Measurements from ENCODE around the gene MACROD2. TPM values are rescaled to one million over a fixed set of nuclear protein-coding genes. Genes with fewer than 3 reads are reported as not detected.

Gene MACROD2
- total RNA-seq, 5 donors from 2014 or later (not counting 1 experiment from before 2014, with no cell fraction given) = 0.23 to 1.3 (median 0.51) TPM; not detected in 2

DNA sequence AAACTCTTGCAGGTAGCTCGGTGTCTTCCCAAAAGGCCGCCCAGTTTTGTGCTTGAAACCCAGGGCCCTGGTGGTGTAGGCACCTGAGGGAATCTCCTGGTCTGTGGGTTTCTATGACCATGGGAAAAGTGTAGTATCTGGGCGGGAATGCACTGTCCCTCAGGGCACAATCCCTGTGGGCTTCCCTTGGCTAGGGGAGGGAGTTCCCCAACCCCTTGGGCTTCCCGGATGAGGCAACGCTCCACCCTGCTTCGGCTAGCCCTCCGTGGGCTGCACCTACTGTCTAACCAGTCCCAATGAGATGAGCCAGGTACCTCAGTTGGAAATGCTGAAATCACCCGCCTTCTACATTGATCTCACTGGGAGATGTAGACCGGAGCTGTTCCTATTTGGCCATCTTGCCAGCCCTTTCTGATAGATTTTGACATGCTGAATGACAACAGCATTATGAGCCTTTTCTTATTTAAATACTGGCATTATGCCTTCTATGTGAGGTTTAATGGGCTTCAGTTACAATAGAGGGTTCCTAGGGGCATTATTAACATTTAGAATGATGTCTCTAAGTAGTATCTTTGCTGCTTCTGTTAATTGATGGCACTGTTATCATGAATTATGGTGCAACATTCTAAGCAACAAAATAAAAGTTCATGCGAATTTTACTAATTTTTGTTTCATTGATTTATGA lies 475.8 kb downstream of the MACROD2 start:
- POLR2A ChIA-PET = no interaction called here
- CTCF ChIA-PET = no interaction called here
- H3K4me1 Mint-ChIP-seq = no peaks in the 10 kb centered on the region
- Histone ChIP-seq H3K4me1 (ENCODE audit: control insufficient read depth in 1 of 2, extremely low read depth in 1 of 2, insufficient read depth in 2 of 2, low read length in 2 of 2) (no peaks in the 10 kb centered on the region), H3K27me3 (replicated peaks in 1 of 2; ENCODE audit: control insufficient read depth in 2 of 2, extremely low read depth in 1 of 2, insufficient read depth in 2 of 2, low read length in 1 of 2) (no peaks in the 10 kb centered on the region), H3K9me3 (no peaks in the 10 kb centered on the region), H3K4me3 (ENCODE audit: control insufficient read depth in 1 of 2, extremely low read depth in 1 of 2, low read length in 1 of 2) (no peak overlapping the region), H3K36me3 (ENCODE audit: control insufficient read depth in 2 of 2, extremely low read depth in 1 of 2, insufficient read depth in 1 of 2, low read length in 1 of 2) (no peaks in the 10 kb centered on the region), H3K27ac (ENCODE audit: low read length) (no peak overlapping the region)
- no peaks in the 10 kb centered on the region for H3K27me3 Mint-ChIP-seq
- H3K4me3 Mint-ChIP-seq = no peak overlapping the region
- ATAC-seq (replicated peaks in 1 of 4) (no peak), DNase-seq (no peak)
- 88% methylated on average over 8 of the region's 10 CpGs for WGBS (ENCODE audit: insufficient coverage)
- H3K36me3 Mint-ChIP-seq = no peaks in the 10 kb centered on the region
- H3K27ac Mint-ChIP-seq = no peak overlapping the region
- peaks cover 7 to 17% (median 15%) of the 10 kb centered on the region in 3 donors for H3K9me3 Mint-ChIP-seq

DNA sequence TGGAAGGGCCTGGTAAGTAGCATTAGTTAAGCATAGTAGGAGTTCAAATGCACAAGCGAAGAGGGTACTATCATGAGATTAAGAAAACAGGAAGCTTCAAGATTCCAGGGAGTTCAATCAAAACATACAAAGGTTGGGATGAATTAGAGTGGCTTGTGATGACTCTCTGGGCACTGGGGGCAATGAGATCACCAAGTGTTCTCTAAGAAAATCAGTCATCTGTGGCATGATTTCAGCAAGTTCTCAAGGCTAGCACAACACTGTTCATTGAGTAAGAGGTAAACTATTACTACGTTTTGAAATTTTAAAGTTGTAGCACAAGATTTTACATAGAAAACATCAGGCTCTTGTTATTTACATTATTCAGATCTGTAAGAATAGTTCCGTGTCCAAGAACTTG lies 481.8 kb downstream of the MACROD2 start:
- Histone ChIP-seq H3K36me3 (ENCODE audit: control insufficient read depth in 2 of 2, extremely low read depth in 1 of 2, insufficient read depth in 1 of 2, low read length in 1 of 2) (no peaks in the 10 kb centered on the region), H3K4me1 (ENCODE audit: control insufficient read depth in 1 of 2, extremely low read depth in 1 of 2, insufficient read depth in 2 of 2, low read length in 2 of 2) (no peaks in the 10 kb centered on the region), H3K4me3 (ENCODE audit: control insufficient read depth in 1 of 2, extremely low read depth in 1 of 2, low read length in 1 of 2) (no peak overlapping the region), H3K9me3 (no peaks in the 10 kb centered on the region), H3K27me3 (replicated peaks in 1 of 2; ENCODE audit: control insufficient read depth in 2 of 2, extremely low read depth in 1 of 2, insufficient read depth in 2 of 2, low read length in 1 of 2) (no peaks in the 10 kb centered on the region), H3K27ac (ENCODE audit: low read length) (no peak overlapping the region)
- WGBS (ENCODE audit: insufficient coverage) = 63% methylated on average over 1 of the region's 3 CpGs
- ChIA-PET CTCF (no interaction called here), POLR2A (no interaction called here)
- no peak overlapping the region for H3K27ac Mint-ChIP-seq
- no peaks in the 10 kb centered on the region for H3K36me3 Mint-ChIP-seq
- no peak for ATAC-seq (replicated peaks in 1 of 4)
- no peaks in the 10 kb centered on the region for H3K4me1 Mint-ChIP-seq
- DNase-seq = no peak
- H3K4me3 Mint-ChIP-seq = no peak overlapping the region
- no peaks in the 10 kb centered on the region for H3K27me3 Mint-ChIP-seq
- H3K9me3 Mint-ChIP-seq = peaks cover 2 to 11% (median 4%) of the 10 kb centered on the region in 3 donors

DNA sequence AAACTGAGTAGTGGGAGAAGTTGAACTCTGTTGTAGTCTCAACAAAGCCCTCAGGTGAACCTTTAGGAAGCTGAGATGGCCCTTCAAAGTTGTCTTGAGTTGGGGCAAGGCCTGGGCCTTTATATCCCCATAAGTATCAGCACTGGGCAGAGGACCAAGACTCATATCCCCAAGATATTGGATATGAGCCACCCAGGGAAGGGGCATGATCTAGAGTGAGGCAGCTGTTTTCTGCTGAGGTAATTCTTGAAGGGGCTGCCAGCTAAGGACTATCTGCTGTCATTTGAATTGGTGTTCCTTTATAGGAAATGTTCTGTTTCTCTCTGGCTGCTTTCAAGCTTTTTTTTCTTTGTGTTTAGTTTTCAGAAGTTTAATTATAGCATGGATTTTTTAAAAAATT lies 482.8 kb downstream of the MACROD2 start:
- DNase-seq = no peak
- Mint-ChIP-seq H3K4me1 (no peaks in the 10 kb centered on the region), H3K9me3 (peaks cover 4 to 11% (median 6%) of the 10 kb centered on the region in 3 donors), H3K4me3 (no peak overlapping the region), H3K27ac (no peak overlapping the region), H3K36me3 (no peaks in the 10 kb centered on the region), H3K27me3 (no peaks in the 10 kb centered on the region)
- no peaks in the 10 kb centered on the region for H3K4me1 ChIP-seq (ENCODE audit: control insufficient read depth in 1 of 2, extremely low read depth in 1 of 2, insufficient read depth in 2 of 2, low read length in 2 of 2)
- no peak overlapping the region for H3K4me3 ChIP-seq (ENCODE audit: control insufficient read depth in 1 of 2, extremely low read depth in 1 of 2, low read length in 1 of 2)
- no peaks in the 10 kb centered on the region for H3K9me3 ChIP-seq
- no peaks in the 10 kb centered on the region for H3K36me3 ChIP-seq (ENCODE audit: control insufficient read depth in 2 of 2, extremely low read depth in 1 of 2, insufficient read depth in 1 of 2, low read length in 1 of 2)
- no peaks in the 10 kb centered on the region for H3K27me3 ChIP-seq (replicated peaks in 1 of 2; ENCODE audit: control insufficient read depth in 2 of 2, extremely low read depth in 1 of 2, insufficient read depth in 2 of 2, low read length in 1 of 2)
- no peak overlapping the region for H3K27ac ChIP-seq (ENCODE audit: low read length)
- no peak for ATAC-seq (replicated peaks in 1 of 4)
- ChIA-PET POLR2A (no interaction called here), CTCF (no interaction called here)

DNA sequence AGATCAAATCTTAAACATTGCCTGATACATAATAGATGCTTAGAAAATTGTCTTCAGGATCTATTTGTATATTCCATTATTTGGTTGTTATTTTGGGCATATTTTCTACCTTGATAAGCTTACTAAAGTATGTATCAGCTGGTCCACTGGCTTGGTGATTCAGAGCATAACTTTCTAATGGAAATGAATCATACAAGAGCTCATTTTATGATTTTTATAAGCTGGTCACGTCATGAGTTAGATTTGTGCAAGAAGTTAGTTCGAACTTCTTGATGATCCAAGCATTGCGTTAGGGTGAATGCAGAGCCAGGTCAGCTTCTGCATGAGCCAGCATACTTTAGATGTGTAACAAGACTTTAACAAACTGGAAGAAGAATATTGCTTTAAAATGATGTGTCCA lies 486.5 kb downstream of the MACROD2 start:
- CTCF ChIA-PET = no interaction called here
- no peak overlapping the region for H3K4me3 ChIP-seq (ENCODE audit: control insufficient read depth in 1 of 2, extremely low read depth in 1 of 2, low read length in 1 of 2)
- H3K36me3 ChIP-seq (ENCODE audit: control insufficient read depth in 2 of 2, extremely low read depth in 1 of 2, insufficient read depth in 1 of 2, low read length in 1 of 2) = no peaks in the 10 kb centered on the region
- no peaks in the 10 kb centered on the region for H3K36me3 Mint-ChIP-seq
- no peaks in the 10 kb centered on the region for H3K9me3 ChIP-seq
- ATAC-seq (replicated peaks in 1 of 4) (no peak), DNase-seq (no peak)
- H3K27ac ChIP-seq (ENCODE audit: low read length) = no peak overlapping the region
- no peaks in the 10 kb centered on the region for H3K27me3 ChIP-seq (replicated peaks in 1 of 2; ENCODE audit: control insufficient read depth in 2 of 2, extremely low read depth in 1 of 2, insufficient read depth in 2 of 2, low read length in 1 of 2)
- H3K4me1 Mint-ChIP-seq = no peaks in the 10 kb centered on the region
- no peaks in the 10 kb centered on the region for H3K4me1 ChIP-seq (ENCODE audit: control insufficient read depth in 1 of 2, extremely low read depth in 1 of 2, insufficient read depth in 2 of 2, low read length in 2 of 2)
- no peak overlapping the region for H3K4me3 Mint-ChIP-seq
- POLR2A ChIA-PET = no interaction called here
- H3K27me3 Mint-ChIP-seq = no peaks in the 10 kb centered on the region
- H3K9me3 Mint-ChIP-seq = peaks cover 8 to 14% (median 12%) of the 10 kb centered on the region in 3 donors
- H3K27ac Mint-ChIP-seq = no peak overlapping the region
- WGBS (ENCODE audit: insufficient coverage) = 80% methylated on average over 3 of the region's 3 CpGs

DNA sequence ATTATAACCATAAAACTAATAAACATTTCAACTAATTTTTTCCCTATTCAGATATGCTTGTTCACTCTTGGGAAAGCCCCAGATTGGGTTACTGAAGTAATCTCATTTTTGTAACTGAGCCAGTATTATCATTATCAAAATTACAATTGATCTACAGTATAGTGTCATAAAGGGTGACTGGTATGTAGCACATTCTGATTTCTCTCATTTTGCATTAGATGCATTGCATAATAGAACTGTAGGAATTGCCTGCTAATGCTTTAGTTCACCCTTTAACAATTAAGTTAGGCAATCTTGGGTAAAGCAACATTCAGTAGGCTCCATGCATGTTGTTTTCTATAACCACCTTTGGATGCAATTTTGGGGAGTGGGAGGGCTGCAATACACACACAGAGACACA lies 492.9 kb downstream of the MACROD2 start:
- H3K36me3 ChIP-seq (ENCODE audit: control insufficient read depth in 2 of 2, extremely low read depth in 1 of 2, insufficient read depth in 1 of 2, low read length in 1 of 2) = no peaks in the 10 kb centered on the region
- no peak overlapping the region for H3K27ac Mint-ChIP-seq
- CTCF ChIA-PET = no interaction called here
- no peaks in the 10 kb centered on the region for H3K27me3 Mint-ChIP-seq
- no peak overlapping the region for H3K27ac ChIP-seq (ENCODE audit: low read length)
- POLR2A ChIA-PET = no interaction called here
- no peak overlapping the region for H3K4me3 Mint-ChIP-seq
- no peaks in the 10 kb centered on the region for H3K4me1 ChIP-seq (ENCODE audit: control insufficient read depth in 1 of 2, extremely low read depth in 1 of 2, insufficient read depth in 2 of 2, low read length in 2 of 2)
- peaks cover 8 to 20% (median 11%) of the 10 kb centered on the region in 3 donors for H3K9me3 Mint-ChIP-seq
- no peaks in the 10 kb centered on the region for H3K4me1 Mint-ChIP-seq
- no peaks in the 10 kb centered on the region for H3K27me3 ChIP-seq (replicated peaks in 1 of 2; ENCODE audit: control insufficient read depth in 2 of 2, extremely low read depth in 1 of 2, insufficient read depth in 2 of 2, low read length in 1 of 2)
- ATAC-seq (replicated peaks in 1 of 4) (no peak), DNase-seq (no peak)
- no peak overlapping the region for H3K4me3 ChIP-seq (ENCODE audit: control insufficient read depth in 1 of 2, extremely low read depth in 1 of 2, low read length in 1 of 2)
- H3K9me3 ChIP-seq = no peaks in the 10 kb centered on the region
- H3K36me3 Mint-ChIP-seq = no peaks in the 10 kb centered on the region

DNA sequence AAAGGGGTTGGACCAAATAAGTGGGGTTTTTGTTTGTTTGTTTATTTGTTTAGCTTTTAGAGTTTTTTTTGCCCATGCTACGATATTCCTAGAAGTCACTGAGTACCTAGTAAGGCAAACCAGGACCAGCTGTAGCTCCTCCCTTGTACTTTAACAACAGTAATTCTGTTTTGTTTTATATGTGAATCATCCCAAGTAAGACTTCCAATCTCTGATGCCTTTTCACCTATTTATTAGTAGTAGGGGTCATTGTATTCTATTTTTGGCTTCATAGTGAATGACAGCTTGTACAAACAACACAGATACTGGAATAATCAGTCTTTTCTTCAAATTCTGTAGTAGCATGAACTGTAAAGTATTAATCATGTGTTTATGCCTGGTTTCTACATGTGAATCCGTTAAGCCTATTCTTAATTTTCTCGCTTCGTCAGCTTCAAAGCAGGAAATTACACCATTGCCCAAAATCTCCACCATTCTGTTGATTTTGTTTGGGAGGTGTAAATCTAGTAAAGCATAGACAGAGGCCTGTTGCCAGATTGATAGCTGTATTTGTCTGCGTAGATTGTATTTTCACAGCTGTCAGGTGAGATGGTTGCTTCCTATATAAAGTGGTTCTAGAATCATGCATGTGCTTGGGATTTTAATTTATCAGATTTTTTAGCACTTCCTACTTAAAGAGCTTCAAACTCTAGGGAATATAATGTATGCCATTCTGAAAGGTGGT lies 493.6 kb downstream of the MACROD2 start:
- H3K27me3 Mint-ChIP-seq = no peaks in the 10 kb centered on the region
- H3K27me3 ChIP-seq (replicated peaks in 1 of 2; ENCODE audit: control insufficient read depth in 2 of 2, extremely low read depth in 1 of 2, insufficient read depth in 2 of 2, low read length in 1 of 2) = no peaks in the 10 kb centered on the region
- no CpG with 5 or more reads among the region's 5 CpGs for WGBS (ENCODE audit: insufficient coverage)
- DNase-seq (no peak), ATAC-seq (replicated peaks in 1 of 4) (no peak)
- CTCF ChIA-PET = interaction anchor here in 1 of 2 donors (0.6 kb wide), 1 partner anchor 1111 kb away, joined by 3 read pairs; no protein-coding TSS in a partner anchor
- H3K9me3 ChIP-seq = no peaks in the 10 kb centered on the region
- no peak overlapping the region for H3K27ac ChIP-seq (ENCODE audit: low read length)
- H3K9me3 Mint-ChIP-seq = peaks cover 8 to 20% (median 11%) of the 10 kb centered on the region in 3 donors
- POLR2A ChIA-PET = no interaction called here
- H3K4me1 ChIP-seq (ENCODE audit: control insufficient read depth in 1 of 2, extremely low read depth in 1 of 2, insufficient read depth in 2 of 2, low read length in 2 of 2) = no peaks in the 10 kb centered on the region
- H3K36me3 Mint-ChIP-seq = no peaks in the 10 kb centered on the region
- H3K4me1 Mint-ChIP-seq = no peaks in the 10 kb centered on the region
- no peak overlapping the region for H3K4me3 Mint-ChIP-seq
- H3K36me3 ChIP-seq (ENCODE audit: control insufficient read depth in 2 of 2, extremely low read depth in 1 of 2, insufficient read depth in 1 of 2, low read length in 1 of 2) = no peaks in the 10 kb centered on the region
- H3K4me3 ChIP-seq (ENCODE audit: control insufficient read depth in 1 of 2, extremely low read depth in 1 of 2, low read length in 1 of 2) = no peak overlapping the region
- H3K27ac Mint-ChIP-seq = no peak overlapping the region

Measured in T-cell (primary cell).